ENCODE measurements around the gene SPRR2G. TPM values are rescaled to one million over a fixed set of nuclear protein-coding genes. Genes with fewer than 3 reads are reported as not detected.
"Not testable (repeated sequence)": the region's sequence is repeated elsewhere in the genome, so short reads cannot be mapped to it uniquely, and the experiment has no call there.

The SPRR2G gene
- polyA plus RNA-seq, 1 donor, result not detected

DNA sequence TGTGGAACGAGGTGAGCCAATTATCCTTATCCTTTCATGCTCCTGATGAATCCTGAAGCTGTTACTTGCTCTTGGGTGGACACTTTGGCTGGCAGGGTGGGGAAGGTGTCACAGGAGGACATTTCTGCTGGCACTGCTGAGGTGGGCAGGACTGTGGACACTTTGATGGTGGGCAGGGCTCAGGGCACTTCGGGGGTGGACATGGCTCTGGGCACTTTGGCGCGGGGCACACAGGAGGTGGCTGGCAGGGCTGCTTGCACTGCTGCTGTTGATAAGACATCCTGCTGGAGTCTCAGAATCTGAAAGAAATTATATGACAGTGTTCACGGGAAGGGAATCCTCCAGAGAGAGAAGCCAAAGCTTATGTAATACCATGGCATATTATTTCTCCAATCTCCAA, 38.2 kb downstream of the SPRR2G start:
- not testable (repeated sequence) for DNase-seq

DNA sequence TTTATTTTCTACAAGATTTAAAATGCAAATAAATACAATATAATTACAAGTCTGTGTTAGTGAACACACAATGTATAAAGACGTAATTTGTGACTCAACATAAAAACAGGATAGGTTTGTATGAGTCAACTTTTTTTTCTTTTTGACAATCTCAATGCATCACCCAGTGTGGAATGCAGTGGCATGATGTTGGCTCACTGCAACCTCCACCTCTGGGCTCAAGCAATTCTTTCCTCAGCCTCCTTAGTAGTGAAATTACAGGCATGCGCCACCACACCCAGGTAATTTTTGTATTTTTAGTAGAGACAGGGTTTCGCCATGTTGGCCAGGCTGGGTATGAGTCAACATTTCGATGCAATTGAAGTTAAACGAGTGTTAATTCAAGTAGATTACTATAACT, 50.4 kb downstream of the SPRR2G start:
- no peak for DNase-seq

Other genes with a start within 250 kb of the SPRR2G start
- 0.36 TPM for gene IVL, start 242.3 kb downstream of the SPRR2G start, polyA plus RNA-seq (ENCODE audit: insufficient read length)
- gene SPRR5, start 203.7 kb downstream of the SPRR2G start, polyA plus RNA-seq (ENCODE audit: insufficient read length), result not detected
- not detected for gene SPRR4, start 180.2 kb downstream of the SPRR2G start, polyA plus RNA-seq (ENCODE audit: insufficient read length)
- gene SPRR1A, start 166.8 kb downstream of the SPRR2G start, polyA plus RNA-seq (ENCODE audit: insufficient read length), result not detected
- not detected for gene SPRR3, start 149.1 kb downstream of the SPRR2G start, polyA plus RNA-seq (ENCODE audit: insufficient read length)
- 0.37 TPM for gene SPRR1B, start 119.7 kb downstream of the SPRR2G start, polyA plus RNA-seq (ENCODE audit: insufficient read length)
- not detected for gene SPRR2D, start 109.8 kb downstream of the SPRR2G start, polyA plus RNA-seq (ENCODE audit: insufficient read length)
- gene SPRR2A, start 93.4 kb downstream of the SPRR2G start, polyA plus RNA-seq (ENCODE audit: insufficient read length), result not detected
- not detected for gene SPRR2B, start 79.3 kb downstream of the SPRR2G start, polyA plus RNA-seq (ENCODE audit: insufficient read length)
- gene SPRR2E, start 56.4 kb downstream of the SPRR2G start, polyA plus RNA-seq (ENCODE audit: insufficient read length), result not detected
- gene SPRR2F, start 37.4 kb downstream of the SPRR2G start, polyA plus RNA-seq (ENCODE audit: insufficient read length), result not detected
- not detected for gene LELP1, start 52.5 kb upstream of the SPRR2G start, polyA plus RNA-seq (ENCODE audit: insufficient read length)
- not detected for gene PRR9, start 66.7 kb upstream of the SPRR2G start, polyA plus RNA-seq (ENCODE audit: insufficient read length)
- gene LORICRIN, start 108.8 kb upstream of the SPRR2G start, polyA plus RNA-seq (ENCODE audit: insufficient read length), result not detected
- gene PGLYRP3, start 162.1 kb upstream of the SPRR2G start, polyA plus RNA-seq (ENCODE audit: insufficient read length), result not detected
- gene PGLYRP4, start 198.0 kb upstream of the SPRR2G start, polyA plus RNA-seq (ENCODE audit: insufficient read length), result not detected
- gene S100A9, start 207.0 kb upstream of the SPRR2G start, polyA plus RNA-seq (ENCODE audit: insufficient read length), result 17.0 TPM
- gene S100A12, start 224.7 kb upstream of the SPRR2G start, polyA plus RNA-seq (ENCODE audit: insufficient read length), result 1.0 TPM
- gene S100A8, start 240.2 kb upstream of the SPRR2G start, polyA plus RNA-seq (ENCODE audit: insufficient read length), result 12.5 TPM

Data from hindlimb muscle (tissue), 1 donor.